ENCODE measurements around the gene MRPL24. TPM values are rescaled to one million over a fixed set of nuclear protein-coding genes. Genes with fewer than 3 reads are reported as not detected.
A peak's percentile ranks its signal among the peaks of the same experiment; 100 is the strongest.

Gene MRPL24
- total and polyA plus RNA-seq, 2 of the 13 experiments (the other 11 are each of a cell fraction or from before 2014, with no cell fraction given), result 38.1 to 42.9 TPM

- TF ChIP-seq ZNF382 (CRISPR knock-in tag; IDR thresholded peaks at IDR 0.05; ENCODE audit: borderline replicate concordance), result no peak
- TF ChIP-seq FOXM1 (CRISPR knock-in tag; IDR thresholded peaks at IDR 0.05), result no peak
- no peak for TF ChIP-seq ZNF788 (CRISPR knock-in tag; IDR thresholded peaks at IDR 0.05; ENCODE audit: borderline replicate concordance)
- peak; percentile 51; the same call in 1 of the 2 replicates for TF ChIP-seq MED1 (CRISPR knock-in tag; IDR thresholded peaks at IDR 0.05)
- no peak for TF ChIP-seq SMARCC2 (IDR thresholded peaks at IDR 0.05)
- TF ChIP-seq SP5 (CRISPR knock-in tag; IDR thresholded peaks at IDR 0.05; ENCODE audit: borderline replicate concordance, low read depth), result peak; percentile 35; the same call in 1 of the 2 replicates
- TF ChIP-seq ZNF180 (CRISPR knock-in tag; IDR thresholded peaks at IDR 0.05; ENCODE audit: borderline replicate concordance, low read depth), result no peak
- no peak for TF ChIP-seq ZNF337 (CRISPR knock-in tag; IDR thresholded peaks at IDR 0.05; ENCODE audit: borderline replicate concordance, low read depth)
- TF ChIP-seq NCOA5 (CRISPR knock-in tag; IDR thresholded peaks at IDR 0.05), result no peak
- no peak for TF ChIP-seq PRMT3 (CRISPR knock-in tag; IDR thresholded peaks at IDR 0.05; ENCODE audit: borderline replicate concordance, low read depth)
- TF ChIP-seq MED8 (CRISPR knock-in tag; IDR thresholded peaks at IDR 0.05; ENCODE audit: insufficient replicate concordance), result peak; percentile 8
- TF ChIP-seq ZNF281 (CRISPR knock-in tag; IDR thresholded peaks at IDR 0.05; ENCODE audit: borderline replicate concordance), result peak; percentile 70; the same call in 1 of the 2 replicates
- TF ChIP-seq ZFP91 (CRISPR knock-in tag; IDR thresholded peaks at IDR 0.05; ENCODE audit: borderline replicate concordance), result peak; percentile 28; the same call in 1 of the 2 replicates
- peak in 1 of 2 experiments; percentile 56; a peak in 1 of 4 replicates for TF ChIP-seq NR2F1 (CRISPR knock-in tag; IDR thresholded peaks at IDR 0.05)
- no peak for TF ChIP-seq SAFB2 (CRISPR knock-in tag; IDR thresholded peaks at IDR 0.05; ENCODE audit: borderline replicate concordance, low read depth)
- peak; percentile 82 for TF ChIP-seq RFX3 (CRISPR knock-in tag; IDR thresholded peaks at IDR 0.05)
- TF ChIP-seq BCL3 (CRISPR knock-in tag; IDR thresholded peaks at IDR 0.05), result no peak
- no peak for TF ChIP-seq DR1 (CRISPR knock-in tag; IDR thresholded peaks at IDR 0.05)
- TF ChIP-seq MTF2 (CRISPR knock-in tag; IDR thresholded peaks at IDR 0.05; ENCODE audit: borderline replicate concordance), result no peak
- TF ChIP-seq ARID3A (IDR thresholded peaks at IDR 0.05; ENCODE audit: low read depth, low read length), result no peak
- TF ChIP-seq PHF20 (CRISPR knock-in tag; IDR thresholded peaks at IDR 0.05), result peak; percentile 33; the same call in 1 of the 2 replicates
Observed at GRCh38 chr1:156746728-156747631, 6.1 kb upstream of the MRPL24 start (continued).

All from HepG2 (cell line).